GM19397 (cell line): ENCODE measurements around the gene THOC7.
A peak's percentile ranks its signal among the peaks of the same experiment; 100 is the strongest.

ENCODE experiments used
- ATAC-seq: cut with Tn5 transposase; IDR thresholded peaks from one replicate; pipeline ENCODE4 v1.9.1; 2021; ENCODE audit warnings: mild to moderate bottlenecking, moderate library complexity; ENCODE audit not compliant: unreplicated experiment

THOC7 gene

DNA sequence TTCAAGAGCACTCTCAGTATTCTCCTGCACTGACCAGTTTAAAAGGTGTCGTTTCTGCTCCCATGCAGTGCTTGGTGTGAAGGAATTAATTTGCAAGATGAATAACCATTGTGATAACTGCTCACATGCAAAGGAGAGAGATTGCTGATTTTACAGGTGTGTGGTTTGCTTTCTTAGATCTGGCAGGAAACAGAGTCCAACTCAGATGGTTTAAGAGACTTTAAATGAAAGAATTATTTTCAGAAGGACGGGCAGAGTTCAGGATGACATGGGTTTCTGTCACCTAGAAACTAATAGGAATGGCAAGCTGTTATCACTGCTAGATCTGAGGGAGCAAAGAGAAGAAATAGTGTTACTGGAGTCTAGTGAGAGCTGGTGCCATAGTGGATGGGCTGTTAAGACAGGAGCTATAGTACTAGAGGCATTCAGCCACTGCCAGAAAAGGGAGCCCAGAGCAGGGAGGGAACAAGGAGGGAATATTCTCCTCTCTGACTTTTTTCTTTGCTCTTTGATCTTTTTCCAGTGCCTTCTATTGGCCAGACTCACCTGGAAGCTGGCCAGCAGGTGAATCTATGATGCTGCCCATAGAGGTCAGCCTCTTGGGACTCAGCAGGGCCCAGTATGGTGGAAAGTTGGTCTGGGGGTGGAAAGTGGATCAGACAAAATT is 14.9 kb upstream of the THOC7 start:
- ATAC-seq: no peak

- no peak for ATAC-seq
These were observed 14.3 kb upstream of the THOC7 start for GRCh38 chr3:63877737-63878393.

- no peak for ATAC-seq
These were observed 12.7 kb upstream of the THOC7 start for GRCh38 chr3:63876260-63876659.

- no peak for ATAC-seq
These were observed 11.9 kb upstream of the THOC7 start for GRCh38 chr3:63875510-63875909.

- ATAC-seq: no peak
These were observed 11.2 kb upstream of the THOC7 start for GRCh38 chr3:63874769-63875168.

DNA sequence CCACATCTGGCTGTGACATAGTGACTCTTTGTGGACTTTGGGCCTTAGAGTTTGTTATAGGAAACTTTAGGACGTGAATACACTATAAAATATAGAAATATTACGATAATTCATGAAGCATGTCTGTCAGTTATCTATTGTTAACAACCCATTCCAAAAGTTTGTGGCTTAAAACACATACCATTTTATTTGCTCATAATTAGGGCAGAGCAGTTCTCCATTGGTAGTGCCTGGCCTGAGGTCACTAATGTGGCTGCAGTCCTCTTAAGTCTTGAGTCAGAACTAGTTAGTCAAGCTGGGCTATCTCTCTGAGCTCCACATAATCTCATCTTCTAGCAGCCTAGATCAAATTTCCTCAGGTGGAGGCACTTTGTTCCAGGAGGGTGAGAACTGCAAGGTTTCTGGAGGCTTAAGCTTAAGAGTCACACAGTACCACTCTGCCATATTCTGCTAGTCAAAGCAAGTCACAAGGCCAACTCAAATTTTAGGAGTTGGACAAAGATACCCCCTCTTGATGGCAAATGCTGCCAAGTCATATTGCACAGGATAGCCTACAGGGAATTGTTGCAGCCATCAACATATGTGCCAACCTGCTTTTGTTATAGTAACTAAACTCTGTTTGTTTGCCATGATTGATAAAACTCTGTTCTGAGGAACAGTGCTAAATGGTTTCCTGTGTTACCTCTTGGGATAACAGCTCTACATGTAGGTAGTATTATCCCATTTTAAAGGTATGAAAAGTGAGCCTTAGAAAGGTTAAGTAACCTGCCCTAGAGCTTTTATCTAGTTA is 8.7 kb upstream of the THOC7 start:
- no peak for ATAC-seq

- ATAC-seq: no peak
These were observed 7.0 kb upstream of the THOC7 start for GRCh38 chr3:63870615-63871005.

DNA sequence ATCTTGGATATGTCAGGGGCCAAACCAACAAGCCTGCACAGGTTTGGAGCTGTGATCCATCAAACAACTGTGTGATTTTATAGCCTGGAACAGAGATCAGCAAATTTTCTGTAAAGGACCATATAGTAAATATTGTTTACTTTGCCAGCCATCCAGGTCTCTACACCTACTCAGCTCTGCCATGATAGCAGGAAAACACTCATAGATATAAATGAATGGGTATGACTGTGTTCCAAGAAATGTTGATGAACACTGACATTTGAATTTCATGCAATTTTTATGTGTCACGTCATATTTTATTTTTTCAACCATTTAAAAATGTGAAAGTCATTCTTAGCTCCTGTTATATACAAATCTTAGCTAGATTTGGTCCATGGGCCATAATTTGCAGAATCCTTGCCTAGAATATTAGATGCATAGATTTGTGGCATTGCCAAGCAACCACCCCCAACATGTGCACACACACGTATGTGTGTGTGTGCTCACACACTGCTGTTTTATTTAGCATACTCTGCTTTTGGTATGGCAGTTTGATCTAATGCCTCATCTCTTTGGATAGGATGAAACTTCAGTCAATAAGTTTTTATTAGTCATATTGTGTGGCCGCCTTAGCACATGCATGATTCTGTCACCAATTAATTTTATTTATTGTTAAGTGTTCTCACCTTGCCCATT is 6.5 kb upstream of the THOC7 start:
- ATAC-seq: no peak

DNA sequence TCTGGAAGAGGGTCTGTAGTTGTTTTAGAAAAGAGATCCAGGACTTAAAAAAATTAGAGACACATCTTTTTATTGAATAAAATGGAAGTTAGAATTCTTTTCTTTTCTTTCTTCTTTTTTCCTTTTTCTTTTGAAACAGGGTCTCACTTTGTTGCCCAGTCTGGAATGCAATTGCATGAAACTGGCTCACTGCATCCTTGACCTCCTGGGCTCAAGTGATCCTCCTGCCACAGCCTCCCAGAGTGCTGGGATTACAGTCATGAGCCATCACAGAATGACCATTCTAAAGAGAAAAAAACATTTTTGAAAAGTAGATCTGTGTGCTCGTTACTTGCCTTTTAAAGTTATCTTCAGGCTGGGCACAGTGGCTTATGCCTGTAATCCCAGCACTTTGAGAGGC is 3.6 kb upstream of the THOC7 start:
- ATAC-seq: no peak

DNA sequence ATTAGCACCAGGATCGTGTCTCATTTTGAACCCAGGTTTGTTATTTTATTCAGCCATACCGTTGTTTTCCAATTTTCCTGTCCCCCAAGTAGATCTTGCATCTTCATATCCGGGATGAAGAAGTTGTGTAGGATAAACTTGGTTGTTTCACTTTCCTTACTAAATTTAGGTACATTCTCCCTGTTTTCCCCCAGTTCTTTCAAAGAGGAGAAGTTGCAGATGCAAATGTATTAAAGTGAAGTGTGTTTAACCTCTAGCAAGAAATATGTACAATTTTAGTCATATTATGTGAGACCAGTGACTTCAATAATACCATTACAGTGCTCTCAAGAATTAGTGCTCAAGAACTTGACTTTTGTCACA is 1.3 kb upstream of the THOC7 start:
- no peak for ATAC-seq

- peak; percentile 52 for ATAC-seq
These were observed 681 bp upstream of the THOC7 start for GRCh38 chr3:63864008-63864964.

- no peak for ATAC-seq
These were observed 828 bp downstream of the THOC7 start for GRCh38 chr3:63862804-63863149.

- ATAC-seq: no peak
These were observed 2.3 kb downstream of the THOC7 start for GRCh38 chr3:63861306-63861705.

- ATAC-seq: no peak
These were observed 2.8 kb downstream of the THOC7 start for GRCh38 chr3:63860776-63861175.

DNA sequence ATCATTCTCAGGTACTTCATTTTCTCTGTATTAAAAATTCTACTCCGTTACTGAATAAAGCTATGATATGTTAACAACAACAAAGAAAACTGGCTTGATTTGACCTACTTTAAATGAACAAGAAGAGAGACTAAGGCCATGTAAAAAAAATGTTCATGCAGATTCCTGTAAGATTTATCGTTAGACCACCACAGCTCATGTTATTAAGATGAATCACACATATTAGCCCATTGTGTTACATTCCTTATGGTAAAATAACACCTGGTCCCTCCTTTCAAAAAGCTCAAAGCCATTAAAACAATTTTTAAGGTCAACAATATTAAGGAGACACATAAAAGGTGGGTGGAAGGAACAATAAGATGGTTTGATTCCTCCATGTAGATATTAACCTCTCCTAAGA is 6.3 kb downstream of the THOC7 start:
- no peak for ATAC-seq

- ATAC-seq: no peak
These were observed 8.2 kb downstream of the THOC7 start for GRCh38 chr3:63855333-63855940.

GRCh38 chr3:63853106-63853505 is 10.5 kb downstream of the THOC7 start:
- ATAC-seq: no peak

DNA sequence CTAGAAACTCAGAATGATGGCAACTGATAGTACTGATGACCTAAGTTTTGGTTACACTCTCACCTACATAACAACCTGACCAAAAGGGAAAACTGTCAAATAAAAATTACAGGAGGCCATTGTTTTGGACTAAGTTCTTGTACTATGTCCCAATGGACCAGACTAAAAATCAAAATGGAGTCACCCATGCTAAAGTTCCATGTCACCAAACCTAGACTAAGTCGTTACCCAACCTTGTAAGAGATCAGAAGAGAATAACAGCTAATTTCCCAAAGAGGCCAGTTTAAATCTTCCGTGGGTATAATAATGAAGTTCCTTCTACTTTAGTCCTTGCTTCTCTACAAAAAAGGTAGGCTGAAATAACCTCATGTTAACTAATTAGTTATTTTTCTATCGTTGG is 12.3 kb downstream of the THOC7 start:
- no peak for ATAC-seq

DNA sequence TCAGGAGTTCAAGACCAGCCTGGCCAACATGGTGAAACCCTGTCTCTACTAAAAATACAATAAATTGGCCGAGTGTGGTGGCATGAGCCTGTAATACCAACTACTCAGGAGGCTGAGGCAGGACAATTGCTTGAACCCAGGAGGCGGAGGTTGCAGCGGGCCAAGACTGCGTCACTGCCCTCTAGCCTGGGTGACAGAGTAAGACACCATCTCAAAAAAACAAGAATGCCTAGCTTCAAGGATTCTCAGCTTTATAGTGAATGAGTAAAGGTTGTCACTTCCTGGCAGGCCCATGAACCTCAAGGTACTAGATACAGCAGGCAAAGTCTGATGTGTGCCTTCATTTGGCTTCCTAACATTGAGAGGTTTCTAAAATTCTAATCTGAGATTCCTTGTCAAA is 14.4 kb downstream of the THOC7 start:
- no peak for ATAC-seq
